HL-60 (cell line): ENCODE data around the gene PDE8B.

ENCODE experiments used
- DNase-seq, 2 experiments: peaks; one replicate each; pipeline ENCODE4 v3.0.0-alpha.2; 2010 to 2020; ENCODE audit warnings: low read depth in 1 of 2, low spot score in 1 of 2
- H3K27ac ChIP-seq: fragments of 250-450 bp; sonication (Bioruptor Pico); replicated peaks from 2 replicates; pipeline ENCODE4 v1.5.1; 2020; ENCODE audit warnings: mild to moderate bottlenecking, moderate library complexity
- H3K27me3 ChIP-seq: fragments of 250-450 bp; sonication (Bioruptor Pico); 2 replicates; pipeline ENCODE4 v1.5.1; 2021; ENCODE audit warnings: mild to moderate bottlenecking, moderate library complexity; ENCODE audit not compliant: insufficient read depth, poor library complexity, severe bottlenecking
- H3K4me3 ChIP-seq: replicated peaks from 2 replicates; pipeline ENCODE4 v1.5.1; 2011; ENCODE audit warnings: mild to moderate bottlenecking, control low read depth, low read length; ENCODE audit not compliant: insufficient read depth
- CTCF ChIP-seq: IDR thresholded peaks from one replicate; pipeline ENCODE4 v1.5.1; 2011; ENCODE audit warnings: low read length, control low read depth, inconsistent platforms; ENCODE audit not compliant: insufficient read depth
- GABPA ChIP-seq: IDR thresholded peaks from 2 replicates; pipeline ENCODE4 v1.6.1; 2012; ENCODE audit warnings: low read depth
- POLR2AphosphoS5 ChIP-seq: IDR thresholded peaks from 2 replicates; pipeline ENCODE4 v1.6.1; 2012; ENCODE audit warnings: low read depth
- SPI1 ChIP-seq: IDR thresholded peaks from 2 replicates; pipeline ENCODE4 v1.6.1; 2012; ENCODE audit warnings: low read depth, mild to moderate bottlenecking, borderline replicate concordance
- TF ChIP-seq, protein P1 (sequence below): IDR thresholded peaks from 2 replicates; pipeline ENCODE4 v1.6.1; 2012; ENCODE audit warnings: low read depth; ENCODE audit not compliant: insufficient replicate concordance

The PDE8B gene

GRCh38 chr5:77229887-77230286 is 19.4 kb downstream of the PDE8B start:
- no peaks in the 10 kb centered on the region for H3K27me3 ChIP-seq
- no peak overlapping the region for H3K4me3 ChIP-seq
- TF ChIP-seq GABPA (no peak), SPI1 (no peak), CTCF (no peak), POLR2AphosphoS5 (no peak)
- TF ChIP-seq, protein P1, sequence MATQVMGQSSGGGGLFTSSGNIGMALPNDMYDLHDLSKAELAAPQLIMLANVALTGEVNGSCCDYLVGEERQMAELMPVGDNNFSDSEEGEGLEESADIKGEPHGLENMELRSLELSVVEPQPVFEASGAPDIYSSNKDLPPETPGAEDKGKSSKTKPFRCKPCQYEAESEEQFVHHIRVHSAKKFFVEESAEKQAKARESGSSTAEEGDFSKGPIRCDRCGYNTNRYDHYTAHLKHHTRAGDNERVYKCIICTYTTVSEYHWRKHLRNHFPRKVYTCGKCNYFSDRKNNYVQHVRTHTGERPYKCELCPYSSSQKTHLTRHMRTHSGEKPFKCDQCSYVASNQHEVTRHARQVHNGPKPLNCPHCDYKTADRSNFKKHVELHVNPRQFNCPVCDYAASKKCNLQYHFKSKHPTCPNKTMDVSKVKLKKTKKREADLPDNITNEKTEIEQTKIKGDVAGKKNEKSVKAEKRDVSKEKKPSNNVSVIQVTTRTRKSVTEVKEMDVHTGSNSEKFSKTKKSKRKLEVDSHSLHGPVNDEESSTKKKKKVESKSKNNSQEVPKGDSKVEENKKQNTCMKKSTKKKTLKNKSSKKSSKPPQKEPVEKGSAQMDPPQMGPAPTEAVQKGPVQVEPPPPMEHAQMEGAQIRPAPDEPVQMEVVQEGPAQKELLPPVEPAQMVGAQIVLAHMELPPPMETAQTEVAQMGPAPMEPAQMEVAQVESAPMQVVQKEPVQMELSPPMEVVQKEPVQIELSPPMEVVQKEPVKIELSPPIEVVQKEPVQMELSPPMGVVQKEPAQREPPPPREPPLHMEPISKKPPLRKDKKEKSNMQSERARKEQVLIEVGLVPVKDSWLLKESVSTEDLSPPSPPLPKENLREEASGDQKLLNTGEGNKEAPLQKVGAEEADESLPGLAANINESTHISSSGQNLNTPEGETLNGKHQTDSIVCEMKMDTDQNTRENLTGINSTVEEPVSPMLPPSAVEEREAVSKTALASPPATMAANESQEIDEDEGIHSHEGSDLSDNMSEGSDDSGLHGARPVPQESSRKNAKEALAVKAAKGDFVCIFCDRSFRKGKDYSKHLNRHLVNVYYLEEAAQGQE: no peak
- no peak overlapping the region for H3K27ac ChIP-seq
- DNase-seq: no peak

DNA sequence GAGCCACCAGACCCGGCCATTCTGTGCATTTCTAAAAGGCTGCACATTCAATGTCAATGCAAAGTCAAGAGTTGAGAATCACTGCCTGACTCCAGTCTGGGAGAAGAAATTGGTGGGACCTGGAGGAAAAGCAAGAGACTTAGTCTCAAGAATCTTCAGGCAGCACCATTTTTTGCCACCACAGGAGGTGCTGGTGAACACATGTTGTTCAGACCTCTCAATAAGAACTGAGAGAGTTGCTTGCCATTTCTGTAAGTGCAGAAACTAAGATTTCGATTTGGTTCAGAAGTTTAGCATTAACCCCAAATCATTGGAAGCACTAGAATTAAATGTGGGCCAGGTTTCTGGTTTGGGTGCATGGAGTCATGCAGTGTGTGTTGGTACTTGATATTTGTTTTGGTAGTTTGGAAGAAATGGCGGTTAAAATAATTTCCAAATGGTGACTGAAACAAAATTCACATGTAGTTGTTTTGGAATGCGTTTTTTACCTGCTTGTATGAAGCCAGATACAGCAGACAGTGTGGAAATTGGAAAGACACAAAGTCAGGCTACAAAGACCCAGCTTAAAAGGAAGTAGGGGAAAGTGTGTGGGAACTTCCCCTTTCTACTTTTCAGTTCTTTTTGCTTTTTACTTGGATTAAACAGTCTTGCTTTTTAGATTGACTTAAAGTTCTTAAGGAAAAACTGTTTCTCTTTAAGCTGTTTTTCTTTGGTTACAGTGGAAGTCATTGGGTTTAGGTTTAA is 20.4 kb downstream of the PDE8B start:
- H3K4me3 ChIP-seq: no peak overlapping the region
- TF ChIP-seq POLR2AphosphoS5 (no peak), CTCF (no peak), GABPA (no peak), SPI1 (0 out of 2 replicates have a peak, but pooled peaks have one; percentile 31)
- TF ChIP-seq, protein P1: no peak
- DNase-seq: peak in 1 of 2 experiments; percentile 4
- H3K27ac ChIP-seq: 0 out of 2 replicates have a peak overlapping the region, but pooled peaks have one; percentile 4
- no peaks in the 10 kb centered on the region for H3K27me3 ChIP-seq

DNA sequence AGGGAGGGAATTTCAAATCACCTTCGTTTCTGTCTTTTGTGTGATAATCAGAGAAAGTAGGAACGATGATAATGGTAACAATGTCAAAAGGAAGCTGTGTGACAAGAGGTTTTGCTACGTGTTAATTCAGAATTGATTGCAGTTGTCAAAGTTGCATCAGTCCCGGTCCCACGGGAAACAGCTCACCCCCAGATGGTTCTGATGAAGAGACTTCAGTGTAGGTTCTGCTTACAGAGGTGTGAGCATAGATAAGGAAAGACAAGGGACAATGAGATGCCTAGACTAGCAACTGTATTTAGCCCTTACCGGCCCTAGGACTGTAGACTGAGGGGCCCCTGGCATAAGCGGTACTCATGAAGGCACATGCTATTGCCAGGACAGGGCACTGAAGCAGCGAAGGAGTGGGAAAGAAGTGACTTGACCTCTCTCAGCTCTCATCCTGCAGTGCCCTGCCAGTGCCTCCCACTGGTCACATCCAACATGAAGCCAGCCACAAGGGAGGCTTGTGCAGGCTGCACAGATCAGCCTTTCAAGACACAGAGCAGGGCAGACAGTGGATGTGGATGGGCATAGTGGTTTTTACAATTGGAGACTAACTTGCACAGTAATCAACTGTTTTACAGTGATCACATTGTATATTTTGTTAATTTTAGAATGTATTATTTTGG is 21.1 kb downstream of the PDE8B start:
- 0 out of 2 replicates have a peak overlapping the region, but pooled peaks have one; percentile 4 for H3K27ac ChIP-seq
- DNase-seq: peak in 1 of 2 experiments; percentile 29

More for the DNA sequence above, 21.1 kb downstream of the PDE8B start:
- no peaks in the 10 kb centered on the region for H3K27me3 ChIP-seq
- H3K4me3 ChIP-seq: no peak overlapping the region
- TF ChIP-seq CTCF: no peak
- no peak for TF ChIP-seq GABPA
